OCI-LY3 (cell line): ENCODE data around the gene CHID1.

Experiments used
- CTCF ChIP-seq: fragments of 200-600, 300-600 bp; sonication (generic); IDR thresholded peaks from 2 replicates; pipeline ENCODE4 v1.5.1; 2014; ENCODE audit warnings: antibody characterized with exemption, low read length, low read depth
- EZH2phosphoT487 ChIP-seq: fragments of 200-600 bp; shearing (Covaris generic); IDR thresholded peaks from 2 replicates; pipeline ENCODE4 v1.6.1; 2018; ENCODE audit warnings: antibody characterized with exemption, mixed run types, low read depth

- no peak for TF ChIP-seq CTCF
- no peak for TF ChIP-seq EZH2phosphoT487
These were observed 10.1 kb downstream of the CHID1 start for GRCh38 chr11:900545-900944.
